Mesendoderm (in vitro differentiated cells): ENCODE data around the gene PRDX4.
"Not testable (repeated sequence)": the region's sequence is repeated elsewhere in the genome, so short reads cannot be mapped to it uniquely, and the experiment has no call there.

Experiments
- DNase-seq: peaks from one replicate; pipeline ENCODE4 v3.0.0; 2013
- H2AK5ac ChIP-seq: 2 replicates; pipeline ENCODE4 v1.6.1; 2013; ENCODE audit warnings: low read length, inconsistent platforms
- H2BK120ac ChIP-seq: 2 replicates; pipeline ENCODE4 v1.6.1; 2013; ENCODE audit warnings: low read depth, mild to moderate bottlenecking, low read length, moderate library complexity, mixed read lengths
- H2BK15ac ChIP-seq: replicated peaks from 2 replicates; pipeline ENCODE4 v1.6.1; 2013; ENCODE audit warnings: low read depth, mild to moderate bottlenecking, moderate library complexity
- H2BK5ac ChIP-seq: 2 replicates; pipeline ENCODE4 v1.6.1; 2013; ENCODE audit warnings: low read length, inconsistent platforms
- H3K18ac ChIP-seq: 2 replicates; pipeline ENCODE4 v1.6.1; 2013; ENCODE audit warnings: mild to moderate bottlenecking, low read length, mixed read lengths
- H3K23ac ChIP-seq: one replicate; pipeline ENCODE4 v1.6.1; 2013; ENCODE audit warnings: low read length
- H3K27ac ChIP-seq: 2 replicates; pipeline ENCODE4 v1.5.1; 2013; ENCODE audit warnings: low read depth, mild to moderate bottlenecking, inconsistent platforms, low read length, moderate library complexity
- H3K27me3 ChIP-seq: 2 replicates; pipeline ENCODE4 v1.6.1; 2013; ENCODE audit warnings: low read length, control low read depth, mild to moderate bottlenecking, inconsistent platforms; ENCODE audit not compliant: insufficient read depth, poor library complexity
- H3K36me3 ChIP-seq: 2 replicates; pipeline ENCODE4 v1.6.1; 2013; ENCODE audit warnings: low read length, inconsistent platforms; ENCODE audit not compliant: control insufficient read depth, insufficient read depth
- H3K4ac ChIP-seq: one replicate; pipeline ENCODE4 v1.6.1; 2013; ENCODE audit warnings: low read depth, mild to moderate bottlenecking, low read length, moderate library complexity
- H3K4me1 ChIP-seq: 2 replicates; pipeline ENCODE4 v1.6.1; 2013; ENCODE audit warnings: low read depth, low read length, inconsistent platforms; ENCODE audit not compliant: control insufficient read depth
- H3K4me2 ChIP-seq: 2 replicates; pipeline ENCODE4 v1.6.1; 2013; ENCODE audit warnings: low read length
- H3K4me3 ChIP-seq: 2 replicates; pipeline ENCODE4 v1.5.1; 2013; ENCODE audit warnings: mild to moderate bottlenecking, low read length
- H3K56ac ChIP-seq: one replicate; pipeline ENCODE4 v1.6.1; 2013; ENCODE audit warnings: low read length
- H3K79me1 ChIP-seq: 2 replicates; pipeline ENCODE4 v1.6.1; 2013; ENCODE audit warnings: low read length, inconsistent platforms
- H3K79me2 ChIP-seq: 2 replicates; pipeline ENCODE4 v1.6.1; 2013; ENCODE audit warnings: mild to moderate bottlenecking, low read length; ENCODE audit not compliant: control insufficient read depth, insufficient read depth
- H3K9ac ChIP-seq: 2 replicates; pipeline ENCODE4 v1.6.1; 2013; ENCODE audit warnings: low read length, inconsistent platforms
- H4K5ac ChIP-seq: one replicate; pipeline ENCODE4 v1.6.1; 2013; ENCODE audit warnings: low read length
- H4K8ac ChIP-seq: one replicate; pipeline ENCODE4 v1.6.1; 2013; ENCODE audit warnings: low read depth, mild to moderate bottlenecking, control low read depth, low read length, moderate library complexity
- WGBS: extraction: QIAGEN DNeasy Blood & Tissue Kit; methylation state at CpG from one replicate; pipeline ENCODE4 v1.1.7; 2013; ENCODE audit warnings: low lambda C conversion rate, missing lambda C conversion rate; ENCODE audit not compliant: insufficient coverage; ENCODE audit errors: extremely low coverage; 5-methylcytosine and 5-hydroxymethylcytosine counted together

The PRDX4 gene

GRCh38 chrX:23676486-23676885 lies 9.2 kb downstream of the PRDX4 start:
- not testable (repeated sequence) for H2BK5ac ChIP-seq, H3K4me2 ChIP-seq, H4K5ac ChIP-seq, H4K8ac ChIP-seq, H3K23ac ChIP-seq, H2BK120ac ChIP-seq, H3K4me3 ChIP-seq, H3K79me1 ChIP-seq, H3K9ac ChIP-seq, H3K36me3 ChIP-seq, H2AK5ac ChIP-seq, H3K27ac ChIP-seq, H3K79me2 ChIP-seq, H2BK15ac ChIP-seq, H3K56ac ChIP-seq, H3K4ac ChIP-seq, H3K4me1 ChIP-seq, DNase-seq, H3K18ac ChIP-seq, H3K27me3 ChIP-seq
- no CpG with 5 or more reads among the region's 3 CpGs for WGBS

- Histone ChIP-seq H3K4me1 (no peaks in the 10 kb centered on the region), H3K4ac (no peak overlapping the region), H3K56ac (no peak overlapping the region), H2AK5ac (no peak overlapping the region), H2BK120ac (no peak overlapping the region), H2BK5ac (no peak overlapping the region), H3K9ac (no peak overlapping the region), H4K5ac (no peak overlapping the region), H2BK15ac (no peak overlapping the region), H3K27ac (no peak overlapping the region), H3K18ac (no peak overlapping the region), H3K27me3 (no peaks in the 10 kb centered on the region), H3K23ac (no peak overlapping the region), H3K79me1 (no peaks in the 10 kb centered on the region), H3K36me3 (no peaks in the 10 kb centered on the region), H3K4me3 (no peak overlapping the region), H3K4me2 (no peak overlapping the region), H4K8ac (no peak overlapping the region), H3K79me2 (no peaks in the 10 kb centered on the region)
- WGBS = no CpG with 5 or more reads among the region's 8 CpGs
- no peak for DNase-seq
Measured at GRCh38 chrX:23692166-23692565, 24.9 kb downstream of the PRDX4 start.

- no peak overlapping the region for H3K23ac ChIP-seq
- no CpG with 5 or more reads among the region's 8 CpGs for WGBS
- no peaks in the 10 kb centered on the region for H3K36me3 ChIP-seq
- no peaks in the 10 kb centered on the region for H3K4me1 ChIP-seq
- H4K8ac ChIP-seq = no peak overlapping the region
- H3K27ac ChIP-seq = no peak overlapping the region
- no peak overlapping the region for H3K4ac ChIP-seq
- H4K5ac ChIP-seq = no peak overlapping the region
- no peak overlapping the region for H2BK15ac ChIP-seq
- H3K56ac ChIP-seq = no peak overlapping the region
- H3K4me2 ChIP-seq = no peak overlapping the region
- H2BK5ac ChIP-seq = no peak overlapping the region
- no peak overlapping the region for H3K9ac ChIP-seq
- no peaks in the 10 kb centered on the region for H3K79me1 ChIP-seq
- no peak overlapping the region for H2BK120ac ChIP-seq
- H3K27me3 ChIP-seq = no peaks in the 10 kb centered on the region
- H2AK5ac ChIP-seq = no peak overlapping the region
- H3K4me3 ChIP-seq = no peak overlapping the region
- H3K18ac ChIP-seq = no peak overlapping the region
- DNase-seq = peak; percentile 40
- no peaks in the 10 kb centered on the region for H3K79me2 ChIP-seq
Measured at GRCh38 chrX:23694606-23695005, 27.3 kb downstream of the PRDX4 start.

GRCh38 chrX:23699636-23700194 lies 32.4 kb downstream of the PRDX4 start:
- Histone ChIP-seq H3K4ac (no peak overlapping the region), H3K79me2 (no peaks in the 10 kb centered on the region), H2BK15ac (no peak overlapping the region), H4K5ac (no peak overlapping the region), H3K4me2 (no peak overlapping the region), H3K4me3 (no peak overlapping the region), H3K27me3 (no peaks in the 10 kb centered on the region), H3K18ac (no peak overlapping the region), H3K4me1 (no peaks in the 10 kb centered on the region), H3K36me3 (no peaks in the 10 kb centered on the region), H3K9ac (no peak overlapping the region), H3K79me1 (no peaks in the 10 kb centered on the region), H2BK5ac (no peak overlapping the region), H2BK120ac (no peak overlapping the region), H3K27ac (no peak overlapping the region), H3K56ac (no peak overlapping the region), H3K23ac (no peak overlapping the region), H2AK5ac (no peak overlapping the region), H4K8ac (no peak overlapping the region)
- WGBS = no CpG with 5 or more reads among the region's 16 CpGs
- peak; percentile 33 for DNase-seq

- no peak overlapping the region for H3K4me2 ChIP-seq
- no CpG with 5 or more reads among the region's 5 CpGs for WGBS
- no peak overlapping the region for H3K4ac ChIP-seq
- H3K18ac ChIP-seq = no peak overlapping the region
- no peak overlapping the region for H3K4me3 ChIP-seq
- H3K79me1 ChIP-seq = no peaks in the 10 kb centered on the region
- H3K4me1 ChIP-seq = no peaks in the 10 kb centered on the region
- H4K5ac ChIP-seq = no peak overlapping the region
- no peaks in the 10 kb centered on the region for H3K36me3 ChIP-seq
- H3K27ac ChIP-seq = no peak overlapping the region
- H3K23ac ChIP-seq = no peak overlapping the region
- no peaks in the 10 kb centered on the region for H3K79me2 ChIP-seq
- no peak overlapping the region for H2AK5ac ChIP-seq
- DNase-seq = no peak
- H2BK5ac ChIP-seq = no peak overlapping the region
- no peaks in the 10 kb centered on the region for H3K27me3 ChIP-seq
- no peak overlapping the region for H2BK120ac ChIP-seq
- no peak overlapping the region for H2BK15ac ChIP-seq
- no peak overlapping the region for H3K56ac ChIP-seq
- no peak overlapping the region for H3K9ac ChIP-seq
- no peak overlapping the region for H4K8ac ChIP-seq
Measured at GRCh38 chrX:23704673-23705206, 37.4 kb downstream of the PRDX4 start.

- no peak overlapping the region for H3K27ac ChIP-seq
Measured at GRCh38 chrX:23705235-23705634, 37.9 kb downstream of the PRDX4 start.

More at GRCh38 chrX:23705235-23705634, 37.9 kb downstream of the PRDX4 start:
- Histone ChIP-seq H3K56ac (no peak overlapping the region), H3K79me1 (no peaks in the 10 kb centered on the region), H3K27me3 (no peaks in the 10 kb centered on the region), H3K4me1 (no peaks in the 10 kb centered on the region), H3K23ac (no peak overlapping the region), H3K4me2 (no peak overlapping the region), H2BK120ac (no peak overlapping the region), H3K4me3 (no peak overlapping the region), H4K8ac (no peak overlapping the region), H3K9ac (no peak overlapping the region), H2BK5ac (no peak overlapping the region), H3K36me3 (no peaks in the 10 kb centered on the region), H3K18ac (no peak overlapping the region), H2AK5ac (no peak overlapping the region), H3K4ac (no peak overlapping the region), H4K5ac (no peak overlapping the region), H2BK15ac (no peak overlapping the region), H3K79me2 (no peaks in the 10 kb centered on the region)
- no peak for DNase-seq
- no CpG with 5 or more reads among the region's 5 CpGs for WGBS
